HG03280 (cell line): ENCODE results near the gene ZSCAN10.

ENCODE experiments used
- ATAC-seq: cut with Tn5 transposase; IDR thresholded peaks from one replicate; pipeline ENCODE4 v1.9.1; 2021; ENCODE audit warnings: mild to moderate bottlenecking, moderate library complexity; ENCODE audit not compliant: unreplicated experiment

ZSCAN10 gene

DNA sequence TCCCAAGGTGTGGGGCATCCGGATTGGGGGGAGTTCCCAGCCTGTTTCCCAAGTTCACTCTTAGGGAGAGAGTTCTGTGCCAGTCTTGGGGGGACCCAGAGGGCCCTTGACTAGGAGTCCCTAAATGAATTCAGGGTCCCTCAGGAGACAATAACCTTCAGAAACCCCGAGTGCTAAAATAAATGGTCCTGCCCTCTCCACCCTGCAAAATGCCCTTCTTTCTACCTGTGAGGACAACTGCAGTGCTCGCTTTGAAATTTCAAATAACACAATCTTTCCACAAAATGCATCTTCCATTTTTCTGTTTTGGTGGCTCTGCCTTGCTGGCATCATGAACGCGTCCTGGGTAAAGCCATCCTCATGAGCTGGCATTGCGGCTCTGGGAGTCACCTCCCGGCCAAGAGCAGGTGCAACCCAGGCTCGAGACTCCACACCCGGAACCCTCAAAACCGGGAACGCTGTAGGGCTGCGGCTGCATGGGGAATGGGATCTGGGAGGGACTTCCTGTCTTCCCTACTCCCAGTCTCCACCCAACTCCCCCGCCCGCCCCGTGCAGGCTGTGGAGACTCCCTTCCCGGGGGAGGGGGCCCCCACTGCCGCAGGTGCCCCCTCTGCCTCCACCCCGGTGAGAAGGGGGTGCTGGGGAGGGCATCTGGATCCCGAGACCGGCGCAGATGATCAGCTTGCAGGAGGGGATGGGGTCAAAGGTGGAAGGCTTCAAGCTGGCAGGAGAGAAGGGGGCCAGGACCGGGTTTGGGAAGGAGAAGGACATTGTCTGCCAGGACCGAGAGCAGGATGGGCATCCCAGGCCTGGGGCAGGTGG, 13.2 kb upstream of the ZSCAN10 start, which contains the start of gene ZNF205:
TSS of gene ZNF205 (plus strand) at position 529 of the 823 bp plus-strand sequence. CDS start 845 bp downstream, outside the sequence.
- ATAC-seq, result no peak

DNA sequence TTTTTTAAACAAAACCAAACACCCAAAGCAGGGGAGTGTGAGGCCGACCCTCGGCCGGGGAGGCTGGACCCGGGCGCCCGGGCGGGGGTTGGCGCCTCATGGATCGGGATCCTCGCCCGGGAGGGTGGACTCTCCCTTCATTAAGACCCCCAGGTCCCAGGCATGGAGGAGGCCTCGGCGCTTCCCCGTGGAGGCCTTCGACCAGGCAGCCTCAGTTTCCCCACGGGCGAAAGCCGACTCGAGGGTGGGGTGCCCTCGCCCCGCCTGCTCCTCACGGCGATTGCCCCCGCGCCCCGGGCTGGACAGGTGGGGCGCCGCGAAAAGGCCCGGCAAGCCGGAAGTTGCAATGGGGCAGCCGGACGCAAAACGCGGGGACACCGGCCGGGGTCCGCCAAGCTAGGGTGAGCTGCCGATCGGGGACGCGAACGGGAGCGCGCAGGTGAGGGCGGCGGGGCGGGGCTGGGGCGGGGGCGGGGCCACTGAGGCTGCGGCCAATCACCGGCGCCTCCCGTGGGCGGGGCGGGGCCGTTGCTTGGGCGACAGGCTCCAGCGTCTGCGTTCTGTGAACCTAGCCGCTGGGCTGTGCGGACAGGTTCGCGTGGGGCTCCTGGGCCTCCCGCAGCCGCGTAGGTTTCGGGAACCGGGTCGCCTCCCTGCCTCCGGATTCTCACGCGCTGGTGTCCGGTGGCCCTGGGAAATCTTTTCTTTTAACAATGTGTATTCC, 7.3 kb upstream of the ZSCAN10 start:
- peak; percentile 83 for ATAC-seq

DNA sequence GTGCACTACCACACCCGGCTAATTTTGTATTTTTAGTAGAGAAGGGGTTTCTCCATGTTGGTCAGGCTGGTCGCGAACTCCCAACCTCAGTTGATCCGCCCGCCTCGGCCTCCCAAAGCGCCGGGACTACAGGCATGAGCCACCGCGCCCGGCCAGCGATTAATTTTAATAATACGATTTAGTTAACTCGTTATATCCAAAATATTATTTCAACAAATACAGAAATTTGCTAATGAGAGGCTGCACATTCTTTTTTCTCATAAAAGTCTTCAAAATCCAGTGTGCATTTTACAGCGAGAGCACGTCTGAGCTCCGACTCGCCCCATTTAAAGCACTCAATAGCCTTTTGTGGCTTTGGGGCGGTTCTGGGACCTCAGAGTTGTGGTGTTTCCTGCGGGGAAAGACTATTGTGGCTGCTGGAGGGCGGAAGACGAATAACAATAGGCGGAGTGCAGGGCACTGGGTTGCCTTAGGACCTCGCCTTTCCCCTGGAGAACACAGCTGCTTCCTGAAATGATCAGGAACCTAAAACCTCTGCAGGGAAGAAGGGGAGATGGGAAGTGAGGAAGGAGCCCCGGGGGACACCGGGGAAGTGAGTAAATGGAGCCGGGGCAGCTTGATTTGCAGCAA, 2.9 kb upstream of the ZSCAN10 start:
- ATAC-seq, result no peak

DNA sequence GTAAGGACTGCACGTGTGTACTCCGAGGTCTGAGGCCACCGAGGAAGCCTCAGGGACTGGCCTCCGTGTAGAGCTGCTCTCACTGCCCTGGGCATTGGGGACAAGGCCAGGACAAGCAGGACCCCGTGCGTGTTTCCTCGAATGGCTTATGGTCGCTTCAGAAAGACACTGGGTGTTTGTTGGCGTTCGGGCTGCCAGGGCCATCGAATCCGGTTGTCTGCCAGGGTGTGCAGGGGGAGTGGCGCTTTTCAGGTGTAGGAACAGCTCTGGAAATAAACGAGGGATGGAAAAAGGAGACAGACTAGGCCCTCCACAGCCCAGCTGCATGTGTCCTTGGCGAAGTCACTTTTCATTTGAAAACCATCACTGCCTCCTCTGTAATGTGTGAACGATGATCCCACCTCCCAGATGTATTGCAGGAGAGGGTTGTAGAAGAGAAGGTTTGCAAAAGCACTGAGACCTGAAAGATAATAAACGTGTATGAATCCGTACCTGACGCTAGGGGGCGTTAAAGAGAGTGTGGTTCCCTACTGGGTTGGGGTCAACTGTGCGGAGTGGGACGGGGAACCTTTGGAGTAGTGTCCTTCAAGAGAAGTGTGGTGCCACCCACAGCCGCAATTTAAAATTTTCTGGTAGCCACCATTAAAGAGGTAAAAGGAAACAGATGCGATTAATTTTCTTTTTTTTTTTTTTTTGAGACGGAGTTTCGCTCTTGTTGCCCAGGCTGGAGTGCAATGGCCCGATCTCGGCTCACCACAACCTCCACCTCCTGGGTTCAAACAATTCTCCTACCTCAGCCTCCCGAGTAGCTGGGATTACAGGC, 2.1 kb upstream of the ZSCAN10 start:
- no peak for ATAC-seq

DNA sequence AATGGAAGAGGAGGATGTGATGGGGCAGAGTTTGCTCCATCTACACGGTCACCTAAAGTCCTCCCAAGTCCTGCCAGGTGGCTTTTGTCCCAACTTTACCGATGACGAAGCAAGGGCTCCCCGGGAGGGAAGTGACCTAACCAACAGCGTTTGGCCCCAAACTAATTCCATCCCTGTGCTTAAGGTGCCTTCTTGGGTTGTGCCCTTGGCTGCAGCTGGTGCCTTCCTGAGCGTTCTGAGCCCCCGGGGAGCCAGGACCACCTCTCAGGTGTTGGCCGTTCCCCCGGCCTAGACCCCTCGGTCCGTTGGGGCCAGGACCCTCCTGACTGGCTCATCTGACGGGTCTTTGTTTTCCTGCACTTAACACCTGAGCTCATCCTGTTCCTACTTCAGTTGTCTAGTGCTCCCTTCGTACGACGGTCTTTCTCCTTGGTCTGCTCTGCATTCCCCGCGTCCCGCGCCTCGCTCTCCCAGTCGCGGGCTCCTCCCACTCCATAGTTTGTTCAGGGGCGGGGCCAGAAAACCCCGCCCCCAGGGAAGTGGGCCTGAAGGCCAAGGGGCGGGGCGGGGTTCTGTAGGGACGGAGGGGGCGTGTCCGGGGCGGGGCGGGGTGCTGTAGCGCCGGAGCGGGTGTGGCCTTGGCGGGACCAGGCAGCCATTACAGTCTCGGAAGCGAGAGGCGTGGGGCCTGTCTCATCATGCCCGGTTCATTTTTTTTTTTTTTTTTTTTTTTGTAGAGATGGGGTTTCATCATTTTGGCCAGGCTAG, 822 bp upstream of the ZSCAN10 start:
- ATAC-seq, result peak; percentile 78

DNA sequence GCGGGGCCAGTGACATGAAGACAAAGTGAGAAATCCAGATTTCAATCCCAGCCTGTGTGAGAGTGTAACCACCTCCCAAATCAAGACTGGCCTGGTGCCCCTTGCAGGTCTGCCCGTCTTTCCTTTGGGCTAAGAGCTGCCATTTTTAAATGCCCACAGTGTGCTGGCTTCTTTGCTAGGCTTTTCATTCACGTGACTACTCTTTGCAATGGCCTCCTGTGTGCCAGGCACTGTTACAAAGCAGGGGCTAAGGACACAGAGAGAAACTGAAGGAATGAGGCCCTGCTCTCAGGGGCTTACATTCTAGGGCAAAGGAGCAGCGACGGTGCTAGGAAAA, 269 bp upstream of the ZSCAN10 start:
- ATAC-seq, result no peak

DNA sequence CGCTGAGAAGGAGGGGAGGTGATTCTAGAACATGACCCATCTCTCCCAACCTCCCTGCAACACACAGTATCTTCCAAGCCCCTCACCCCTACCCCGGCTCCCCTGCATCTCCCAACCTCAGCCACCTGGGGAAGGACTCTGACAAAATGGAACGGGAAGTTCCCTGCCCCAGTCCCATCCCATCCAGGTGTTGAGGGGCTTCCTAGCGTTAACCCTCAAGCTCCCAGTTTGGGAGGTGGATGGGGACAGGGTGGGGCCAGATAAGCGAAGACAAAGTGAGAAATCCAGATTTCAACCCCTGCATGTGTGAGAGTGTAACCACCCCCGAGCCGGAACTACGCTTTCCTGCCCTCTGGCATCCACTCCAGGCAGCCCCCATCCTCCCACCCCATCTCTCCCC, 1.8 kb downstream of the ZSCAN10 start:
- no peak for ATAC-seq

DNA sequence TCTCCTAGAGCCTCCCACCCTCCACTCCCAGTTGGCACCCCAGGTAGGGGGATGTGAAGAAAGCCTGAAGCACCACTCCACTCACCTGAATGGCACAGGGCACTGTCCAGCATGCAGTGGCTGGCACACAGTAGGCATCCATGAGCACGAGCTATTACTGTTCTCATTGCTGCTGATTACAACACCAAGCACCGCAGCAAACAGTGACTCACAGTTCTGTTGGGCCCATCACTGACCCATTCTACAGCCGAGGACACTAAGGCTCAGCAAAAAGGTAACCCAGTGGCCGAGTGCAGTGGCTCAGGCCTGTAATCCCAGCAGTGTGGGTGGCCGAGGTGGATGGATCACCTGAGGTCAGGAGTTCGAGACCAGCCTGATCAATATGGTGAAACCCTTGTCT, 2.7 kb downstream of the ZSCAN10 start:
- no peak for ATAC-seq

DNA sequence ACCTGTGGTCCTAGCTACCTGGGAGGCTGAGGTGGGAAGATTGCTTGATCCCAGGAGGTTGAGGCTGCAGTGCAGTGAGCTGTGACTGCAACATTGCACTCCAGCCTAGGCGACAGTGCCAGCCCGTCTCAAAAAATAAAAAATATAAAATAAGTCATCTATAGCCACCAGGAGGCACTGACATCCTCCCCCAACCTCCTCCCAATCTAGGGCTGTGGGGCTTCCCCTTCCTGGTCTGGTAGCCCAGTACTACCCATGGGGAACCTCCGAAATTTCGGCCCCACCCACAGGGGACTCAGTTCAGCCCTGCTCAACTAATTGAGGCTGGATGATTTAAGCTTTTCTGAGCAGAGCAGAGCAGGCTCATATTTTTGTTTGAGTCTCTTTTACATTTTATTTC, 3.2 kb downstream of the ZSCAN10 start:
- no peak for ATAC-seq

DNA sequence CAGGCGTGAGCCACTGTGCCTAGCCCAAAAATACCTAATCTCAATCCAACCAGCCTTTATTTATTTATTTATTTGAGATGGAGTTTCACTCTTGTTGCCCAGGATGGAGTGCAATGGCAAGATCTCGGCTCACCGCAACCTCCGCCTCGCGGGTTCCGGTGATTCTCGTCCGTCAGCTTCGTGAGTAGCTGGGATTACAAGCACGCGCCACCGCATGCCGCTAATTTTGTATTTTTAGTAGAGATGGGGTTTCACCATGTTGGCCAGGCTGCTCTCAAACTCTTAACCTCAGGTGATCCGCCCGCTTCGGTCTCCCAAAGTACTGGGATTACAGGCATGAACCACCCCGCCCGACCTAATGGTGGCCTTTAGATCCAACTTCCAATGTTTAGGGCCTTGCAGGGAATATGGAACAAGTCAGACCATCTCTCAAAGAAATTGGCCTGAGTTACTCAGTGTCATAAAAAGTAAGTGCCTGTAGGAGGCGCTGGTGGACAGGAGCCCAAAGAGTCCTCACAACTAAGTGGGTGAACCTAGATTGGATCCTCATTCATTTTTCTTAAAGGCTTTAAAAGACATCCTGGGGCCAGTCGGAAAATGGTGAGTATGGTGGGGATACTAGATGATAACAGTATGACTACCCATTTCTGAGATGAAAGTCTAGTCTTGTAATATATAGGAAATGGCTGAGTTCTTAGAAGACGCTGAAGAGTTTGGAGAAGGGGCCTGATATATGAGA, 4.6 kb downstream of the ZSCAN10 start:
- ATAC-seq, result no peak

DNA sequence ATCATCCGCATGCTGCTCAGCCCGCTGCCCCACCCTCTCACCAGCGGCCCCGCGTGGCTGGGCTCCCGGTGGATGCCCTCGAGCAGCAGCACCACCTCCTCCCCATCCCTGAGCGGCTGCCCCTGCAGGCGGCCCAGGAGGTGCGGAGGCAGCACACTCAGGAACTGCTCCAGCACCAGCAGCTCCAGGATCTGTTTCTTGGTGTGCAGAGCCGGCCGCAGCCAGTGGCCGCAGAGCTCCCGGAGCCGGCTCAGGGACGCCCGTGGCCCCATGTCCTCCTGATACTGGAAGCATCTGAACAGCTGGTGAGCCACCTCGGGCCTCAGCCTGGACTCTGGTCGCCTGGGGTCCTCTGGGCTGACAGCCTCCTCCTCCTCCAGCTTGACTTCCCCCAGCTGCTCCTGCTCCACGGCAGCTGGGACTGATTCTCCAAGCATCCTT, 6.6 kb downstream of the ZSCAN10 start:
- ATAC-seq, result no peak

DNA sequence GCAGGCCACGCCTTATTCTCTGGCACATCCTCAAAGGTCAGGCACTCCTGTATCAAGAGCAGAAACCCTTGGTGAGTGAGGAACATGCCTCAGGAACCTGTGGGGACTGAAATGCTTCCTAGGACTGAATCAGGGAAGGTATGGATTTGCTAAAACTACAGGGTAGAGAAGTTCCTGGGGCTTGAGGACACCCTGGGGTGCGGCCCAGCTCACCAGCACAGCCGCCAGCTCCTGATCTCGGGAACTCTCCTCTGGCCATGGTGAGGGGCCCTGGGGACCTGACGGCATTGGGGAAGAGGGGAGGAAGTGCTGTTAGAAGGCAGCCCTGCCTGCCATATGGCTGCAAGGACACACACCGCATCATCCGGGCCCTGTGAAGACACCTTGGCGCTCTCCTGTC, 7.5 kb downstream of the ZSCAN10 start:
- no peak for ATAC-seq

DNA sequence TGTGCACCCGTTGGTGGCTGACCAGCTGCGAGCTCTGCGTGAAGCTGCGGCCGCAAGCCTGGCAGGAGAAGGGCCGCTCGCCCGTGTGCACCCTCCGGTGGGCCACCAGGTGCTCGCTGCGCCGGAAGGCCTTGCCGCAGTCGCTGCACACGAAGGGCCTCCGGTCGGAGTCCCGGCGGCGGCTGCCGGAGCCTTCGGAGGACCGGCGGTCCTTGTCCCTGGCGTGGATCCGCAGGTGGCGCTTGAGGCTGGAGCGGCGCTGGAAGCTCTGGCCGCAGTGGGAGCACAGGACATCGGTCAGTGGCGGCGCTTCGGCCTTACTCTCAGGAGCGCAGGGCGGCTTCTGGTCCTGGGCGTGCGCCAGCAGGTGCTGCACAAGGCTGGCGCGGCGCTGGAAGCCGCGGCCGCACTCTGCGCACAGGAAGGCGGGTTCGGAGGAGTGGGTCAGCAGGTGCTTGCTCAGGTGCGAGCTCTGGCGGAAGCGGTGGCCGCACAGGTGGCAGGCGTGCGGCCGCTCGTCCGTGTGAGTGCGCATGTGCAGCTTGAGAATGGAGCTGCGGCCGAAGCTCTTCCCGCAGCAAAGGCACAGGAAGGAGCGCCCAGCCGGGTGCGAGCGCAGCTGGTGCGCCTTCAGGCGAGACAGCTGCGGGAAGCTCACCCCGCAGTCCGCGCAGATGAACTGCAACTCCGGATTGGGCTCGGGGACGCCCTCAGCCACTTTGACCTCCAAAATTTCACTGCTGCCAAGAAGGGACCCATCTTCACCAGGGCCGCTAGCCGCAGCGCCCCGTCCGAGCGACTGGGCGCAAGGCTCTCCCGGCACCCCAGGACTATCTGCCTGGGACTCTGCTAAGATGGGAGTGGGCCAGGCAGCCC, 9.1 kb downstream of the ZSCAN10 start:
- no peak for ATAC-seq

DNA sequence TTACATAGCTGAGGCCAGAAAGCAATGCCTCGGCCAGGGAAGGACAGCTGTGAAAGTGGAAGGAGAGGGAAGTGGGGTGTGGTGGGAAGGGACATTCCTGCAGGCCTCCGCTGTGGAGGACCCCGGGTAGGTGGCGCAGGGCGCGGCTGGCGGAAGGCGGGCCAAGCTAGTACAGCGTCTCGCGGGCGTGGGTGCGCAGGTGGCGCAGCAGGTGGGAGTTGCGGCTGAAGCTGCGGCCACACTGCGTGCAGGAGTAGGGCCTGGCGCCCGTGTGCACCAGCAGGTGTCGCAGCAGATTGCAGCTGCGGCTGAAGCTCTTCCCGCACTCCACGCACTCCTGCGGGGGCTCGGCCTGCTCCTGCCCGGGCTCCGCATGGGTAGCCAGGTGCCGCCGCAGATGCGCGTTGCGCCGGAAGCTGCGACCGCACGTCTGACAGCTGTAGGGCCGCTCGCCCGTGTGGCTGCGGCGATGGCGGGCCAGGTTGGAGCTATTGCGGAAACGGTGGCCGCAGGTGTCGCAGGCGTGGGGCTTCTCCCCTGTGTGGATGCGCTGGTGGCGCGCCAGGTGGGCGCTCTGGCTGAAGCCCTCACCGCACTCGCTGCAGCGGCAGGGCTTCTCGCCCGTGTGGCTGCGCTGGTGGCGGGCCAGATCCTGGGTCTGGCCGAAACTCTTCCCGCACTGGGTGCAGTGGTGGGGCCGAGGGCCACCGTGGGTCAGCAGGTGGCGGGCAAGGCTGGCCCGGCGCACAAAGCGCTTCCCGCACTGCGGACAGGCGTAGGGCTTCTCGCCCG, 10.0 kb downstream of the ZSCAN10 start:
- no peak for ATAC-seq

DNA sequence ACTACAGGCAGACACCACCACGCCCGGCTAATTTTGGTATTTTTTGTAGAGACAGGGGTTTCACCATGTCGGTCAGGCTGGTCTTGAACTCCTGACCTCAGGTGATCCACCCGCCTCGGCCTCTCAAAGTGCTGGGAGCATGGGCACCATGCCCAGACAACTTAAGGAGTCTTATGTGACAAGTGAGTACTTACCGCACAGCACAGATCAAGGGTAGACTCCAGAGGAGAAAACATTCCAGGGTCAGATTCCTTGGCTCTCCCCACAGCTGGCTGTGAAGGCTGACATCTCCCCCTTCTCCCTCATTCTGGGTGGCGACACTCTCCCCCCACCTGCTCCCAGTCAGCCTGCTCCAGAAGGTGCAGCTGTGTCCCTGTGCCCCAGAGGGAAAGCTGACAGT, 10.6 kb downstream of the ZSCAN10 start:
- no peak for ATAC-seq

DNA sequence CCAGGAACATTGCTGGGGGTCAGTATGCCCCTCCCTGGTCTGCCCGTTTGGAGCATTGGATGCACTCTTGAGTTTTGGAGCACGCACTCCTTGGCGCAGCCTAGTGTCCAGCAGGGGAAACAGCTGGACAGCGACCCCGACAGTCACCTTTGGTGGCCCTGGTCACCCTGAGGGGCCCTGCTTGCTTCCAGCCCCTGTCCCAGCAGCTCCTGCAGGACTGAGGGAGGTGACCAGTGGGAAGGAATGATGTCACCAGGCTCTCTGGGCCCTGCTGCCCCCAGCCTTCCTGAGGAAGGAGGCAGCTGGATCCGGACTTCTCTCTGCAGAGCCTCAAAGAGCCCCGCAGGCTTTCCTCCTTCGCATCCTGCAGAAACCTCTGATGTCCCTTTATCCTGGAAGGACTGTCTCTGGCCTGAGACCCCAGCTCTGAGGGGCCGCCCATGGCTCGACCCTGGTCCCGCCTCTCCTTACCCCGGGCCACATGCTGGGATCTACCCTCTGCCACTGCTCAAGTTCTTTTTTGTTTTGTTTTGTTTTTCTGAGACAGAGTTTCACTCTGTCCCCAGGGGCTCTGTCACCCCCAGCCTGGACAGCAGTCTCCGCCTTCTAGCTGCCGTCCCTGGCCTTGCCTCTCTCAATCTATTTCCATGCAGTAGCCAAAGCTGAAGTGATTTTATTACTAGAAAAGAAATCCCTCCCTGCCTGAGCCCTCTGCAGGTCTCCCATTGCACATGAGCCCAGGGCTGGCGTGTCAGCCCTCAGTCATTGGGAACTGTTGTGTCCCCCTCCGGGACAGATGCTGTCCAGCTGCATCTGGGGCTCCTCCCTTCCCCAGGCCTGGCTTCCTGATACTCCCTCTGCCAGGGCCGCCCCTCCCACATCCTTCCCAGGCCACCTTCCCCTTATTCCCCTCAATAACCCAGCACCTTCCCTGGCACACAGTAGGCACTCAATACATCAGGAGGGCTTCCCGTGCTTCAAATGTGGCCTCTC, 11.6 kb downstream of the ZSCAN10 start:
- ATAC-seq, result no peak
